H4 (cell line): ENCODE data around the gene POU2F1. TPM values are rescaled to one million over a fixed set of nuclear protein-coding genes. Genes with fewer than 3 reads are reported as not detected.
A peak's percentile ranks its signal among the peaks of the same experiment; 100 is the strongest.

Source experiments
- DNase-seq: peaks from one replicate; pipeline ENCODE4 v3.0.0-alpha.2; 2015; ENCODE audit warnings: low spot score
- total RNA-seq: library from RNA; depleted of rRNA; stranded (reverse); fragments of >200 nt; shearing (Covaris generic); gene quantifications from 2 replicates; pipeline ENCODE4 v1.2.3, GENCODE V29; 2014

The POU2F1 gene
- total RNA-seq, 1 experiment from 2014 or later: 3.3 TPM

GRCh38 chr1:167442142-167442848, 221.6 kb downstream of the POU2F1 start:
- DNase-seq: peak; percentile 71

- no peak for DNase-seq
Observed at GRCh38 chr1:167442854-167443565, 222.3 kb downstream of the POU2F1 start.

- no peak for DNase-seq
Observed at GRCh38 chr1:167443757-167444156, 223.1 kb downstream of the POU2F1 start.

- DNase-seq: no peak
Observed at GRCh38 chr1:167446966-167447365, 226.3 kb downstream of the POU2F1 start.

GRCh38 chr1:167447521-167448136, 226.9 kb downstream of the POU2F1 start:
- DNase-seq: peak; percentile 63

- no peak for DNase-seq
Observed at GRCh38 chr1:167450843-167451242, 230.2 kb downstream of the POU2F1 start.

GRCh38 chr1:167452483-167452882, 231.8 kb downstream of the POU2F1 start:
- DNase-seq: no peak

- no peak for DNase-seq
Observed at GRCh38 chr1:167453123-167453522, 232.4 kb downstream of the POU2F1 start.

- no peak for DNase-seq
Observed at GRCh38 chr1:167454304-167454893, 233.7 kb downstream of the POU2F1 start.

- DNase-seq: peak; percentile 40
Observed at GRCh38 chr1:167454894-167455785, 234.5 kb downstream of the POU2F1 start.

- no peak for DNase-seq
Observed at GRCh38 chr1:167455786-167456446, 235.2 kb downstream of the POU2F1 start.

GRCh38 chr1:167456524-167456923, 235.8 kb downstream of the POU2F1 start:
- no peak for DNase-seq

- no peak for DNase-seq
Observed at GRCh38 chr1:167456926-167457325, 236.2 kb downstream of the POU2F1 start.

- no peak for DNase-seq
Observed at GRCh38 chr1:167457936-167458584, 237.4 kb downstream of the POU2F1 start.

GRCh38 chr1:167460836-167461235, 240.2 kb downstream of the POU2F1 start:
- DNase-seq: no peak

- no peak for DNase-seq
Observed at GRCh38 chr1:167462341-167462740, 241.7 kb downstream of the POU2F1 start.

- no peak for DNase-seq
Observed at GRCh38 chr1:167463080-167463479, 242.4 kb downstream of the POU2F1 start.

GRCh38 chr1:167463875-167464575, 243.3 kb downstream of the POU2F1 start:
- no peak for DNase-seq

- no peak for DNase-seq
Observed at GRCh38 chr1:167465018-167465417, 244.3 kb downstream of the POU2F1 start.

- no peak for DNase-seq
Observed at GRCh38 chr1:167465743-167466142, 245.1 kb downstream of the POU2F1 start.
